H9 (cell line): ENCODE measurements around the gene ADAMTS2. TPM values are rescaled to one million over a fixed set of nuclear protein-coding genes. Genes with fewer than 3 reads are reported as not detected.
A peak's percentile ranks its signal among the peaks of the same experiment; 100 is the strongest.

Experiments used
- DNase-seq: peaks from one replicate; pipeline ENCODE4 v3.0.0-alpha.2; 2017
- H2AFZ ChIP-seq: one replicate; pipeline ENCODE4 v1.6.1; 2013; ENCODE audit warnings: mild to moderate bottlenecking, low read length, control low read depth, moderate library complexity
- H2AK5ac ChIP-seq: 2 replicates; pipeline ENCODE4 v1.6.1; 2013; ENCODE audit warnings: low read length, control low read depth, mixed read lengths; ENCODE audit not compliant: insufficient read length
- H2BK120ac ChIP-seq: one replicate; pipeline ENCODE4 v1.6.1; 2013; ENCODE audit warnings: low read depth, mild to moderate bottlenecking, low read length, control low read depth, inconsistent platforms; ENCODE audit not compliant: poor library complexity, severe bottlenecking
- H2BK12ac ChIP-seq: 2 replicates; pipeline ENCODE4 v1.6.1; 2013; ENCODE audit warnings: low read length, control low read depth, mixed read lengths, low read depth; ENCODE audit not compliant: insufficient read length
- H2BK15ac ChIP-seq: 2 replicates; pipeline ENCODE4 v1.6.1; 2013; ENCODE audit warnings: low read depth, low read length, control low read depth
- H2BK20ac ChIP-seq: one replicate; pipeline ENCODE4 v1.6.1; 2013; ENCODE audit warnings: low read depth, mild to moderate bottlenecking, low read length, control low read depth, inconsistent platforms; ENCODE audit not compliant: poor library complexity, severe bottlenecking
- H2BK5ac ChIP-seq: 2 replicates; pipeline ENCODE4 v1.6.1; 2013; ENCODE audit warnings: low read length, control low read depth, mixed read lengths; ENCODE audit not compliant: insufficient read length
- H3K14ac ChIP-seq: 2 replicates; pipeline ENCODE4 v1.6.1; 2013; ENCODE audit warnings: low read length, control low read depth; ENCODE audit not compliant: insufficient read depth
- H3K18ac ChIP-seq: 2 replicates; pipeline ENCODE4 v1.6.1; 2013; ENCODE audit warnings: low read depth, mild to moderate bottlenecking, mixed read lengths, low read length, control low read depth; ENCODE audit not compliant: insufficient read length
- H3K23ac ChIP-seq: 2 replicates; pipeline ENCODE4 v1.6.1; 2013; ENCODE audit warnings: low read length, control low read depth, mixed read lengths, low read depth; ENCODE audit not compliant: insufficient read length
- H3K23me2 ChIP-seq: 2 replicates; pipeline ENCODE4 v1.6.1; 2013; ENCODE audit warnings: low read depth, mild to moderate bottlenecking, mixed read lengths, low read length, control low read depth; ENCODE audit not compliant: insufficient read length, poor library complexity, severe bottlenecking
- H3K27ac ChIP-seq: 2 replicates; pipeline ENCODE4 v1.5.1; 2013; ENCODE audit warnings: low read length, control low read depth, mixed read lengths, low read depth; ENCODE audit not compliant: insufficient read length
- H3K27me3 ChIP-seq: 2 replicates; pipeline ENCODE4 v1.6.1; 2013; ENCODE audit warnings: low read length, control low read depth, inconsistent platforms; ENCODE audit not compliant: insufficient read depth
- H3K4ac ChIP-seq: 2 replicates; pipeline ENCODE4 v1.6.1; 2013; ENCODE audit warnings: low read depth, mild to moderate bottlenecking, control low read depth, inconsistent platforms, low read length, moderate library complexity
- H3K4me1 ChIP-seq: 2 replicates; pipeline ENCODE4 v1.6.1; 2013; ENCODE audit warnings: low read length, control low read depth, inconsistent platforms; ENCODE audit not compliant: insufficient read depth
- H3K4me2 ChIP-seq: 2 replicates; pipeline ENCODE4 v1.6.1; 2013; ENCODE audit warnings: low read length, control low read depth, mixed read lengths; ENCODE audit not compliant: insufficient read length, insufficient read depth
- H3K56ac ChIP-seq: 2 replicates; pipeline ENCODE4 v1.6.1; 2013; ENCODE audit warnings: low read depth, mild to moderate bottlenecking, mixed read lengths, low read length, control low read depth; ENCODE audit not compliant: insufficient read length
- H3K79me1 ChIP-seq: 2 replicates; pipeline ENCODE4 v1.6.1; 2013; ENCODE audit warnings: low read depth, mild to moderate bottlenecking, moderate library complexity, low read length, control low read depth, inconsistent platforms; ENCODE audit not compliant: insufficient read depth, poor library complexity, severe bottlenecking
- H3K79me2 ChIP-seq: 2 replicates; pipeline ENCODE4 v1.6.1; 2013; ENCODE audit warnings: low read length, control low read depth, inconsistent platforms; ENCODE audit not compliant: insufficient read depth
- H3K9ac ChIP-seq: 2 replicates; pipeline ENCODE4 v1.6.1; 2013; ENCODE audit warnings: low read length, control low read depth, mixed read lengths; ENCODE audit not compliant: insufficient read length; ENCODE audit errors: extremely low read depth
- H3K9me3 ChIP-seq: one replicate; pipeline ENCODE4 v1.6.1; 2013; ENCODE audit warnings: low read depth, low read length, inconsistent platforms; ENCODE audit not compliant: control insufficient read depth
- H3T11ph ChIP-seq: one replicate; pipeline ENCODE4 v1.6.1; 2013; ENCODE audit warnings: mild to moderate bottlenecking, low read length, control low read depth, inconsistent platforms
- H4K20me1 ChIP-seq: one replicate; pipeline ENCODE4 v1.6.1; 2013; ENCODE audit not compliant: control insufficient read depth, insufficient read length, insufficient read depth
- H4K5ac ChIP-seq: 2 replicates; pipeline ENCODE4 v1.6.1; 2013; ENCODE audit warnings: low read depth, mild to moderate bottlenecking, mixed read lengths, low read length, control low read depth; ENCODE audit not compliant: insufficient read length
- H4K8ac ChIP-seq: replicated peaks from 2 replicates; pipeline ENCODE4 v1.6.1; 2013; ENCODE audit warnings: low read length, control low read depth, mixed read lengths, low read depth; ENCODE audit not compliant: insufficient read length
- H4K91ac ChIP-seq: 2 replicates; pipeline ENCODE4 v1.6.1; 2013; ENCODE audit warnings: low read depth, mild to moderate bottlenecking, moderate library complexity, mixed read lengths, low read length, control low read depth; ENCODE audit not compliant: insufficient read length
- H3K27ac Mint-ChIP-seq, 3 experiments: 2 replicates in 2 of 3; 3 replicates in 1 of 3; pipeline ENCODE4 v1.8.0; 2020 to 2021; ENCODE audit warnings: mixed read lengths in 3 of 3, mild to moderate bottlenecking in 1 of 3, moderate library complexity in 1 of 3
- H3K27me3 Mint-ChIP-seq: 2 replicates; pipeline ENCODE4 v1.8.0; 2021; ENCODE audit warnings: low read depth, mild to moderate bottlenecking, moderate library complexity, mixed read lengths
- H3K36me3 Mint-ChIP-seq, 3 experiments: 2 replicates in 2 of 3; 3 replicates in 1 of 3; pipeline ENCODE4 v1.8.0; 2020 to 2021; ENCODE audit warnings: low read depth in 3 of 3, mixed read lengths in 3 of 3; ENCODE audit not compliant: insufficient read depth in 1 of 3
- H3K4me1 Mint-ChIP-seq, 2 experiments: 2 replicates each; pipeline ENCODE4 v1.8.0; 2020; ENCODE audit warnings: mixed read lengths in 2 of 2
- H3K4me3 Mint-ChIP-seq, 2 experiments: 2 replicates in 1 of 2; 3 replicates in 1 of 2; pipeline ENCODE4 v1.8.0; 2020 to 2021; ENCODE audit warnings: mild to moderate bottlenecking in 2 of 2, mixed read lengths in 2 of 2, moderate library complexity in 1 of 2
- H3K9me3 Mint-ChIP-seq, 2 experiments: 2 replicates in 1 of 2; 3 replicates in 1 of 2; pipeline ENCODE4 v1.8.0; 2020; ENCODE audit warnings: mild to moderate bottlenecking in 2 of 2, mixed read lengths in 2 of 2, moderate library complexity in 1 of 2
- WGBS: extraction: QIAGEN DNeasy Blood & Tissue Kit; methylation state at CpG from one replicate; pipeline ENCODE4 v1.1.7; 2013; ENCODE audit warnings: missing lambda C conversion rate, low lambda C conversion rate, mixed read lengths; ENCODE audit not compliant: insufficient read length; ENCODE audit errors: extremely low coverage; 5-methylcytosine and 5-hydroxymethylcytosine counted together
- total RNA-seq: library from RNA; stranded (reverse); gene quantifications from 2 replicates; pipeline ENCODE4 v1.2.1, GENCODE V29; 2021
- TF ChIP-seq, protein P1 (sequence below): fragments of 200-600 bp; sonication (generic); conservative IDR thresholded peaks from 3 replicates; pipeline ENCODE4 v1.8.0; 2021; ENCODE audit warnings: antibody characterized with exemption, mild to moderate bottlenecking

Gene ADAMTS2
- total RNA-seq, 1 experiment from 2014 or later = 5.4 TPM

DNA sequence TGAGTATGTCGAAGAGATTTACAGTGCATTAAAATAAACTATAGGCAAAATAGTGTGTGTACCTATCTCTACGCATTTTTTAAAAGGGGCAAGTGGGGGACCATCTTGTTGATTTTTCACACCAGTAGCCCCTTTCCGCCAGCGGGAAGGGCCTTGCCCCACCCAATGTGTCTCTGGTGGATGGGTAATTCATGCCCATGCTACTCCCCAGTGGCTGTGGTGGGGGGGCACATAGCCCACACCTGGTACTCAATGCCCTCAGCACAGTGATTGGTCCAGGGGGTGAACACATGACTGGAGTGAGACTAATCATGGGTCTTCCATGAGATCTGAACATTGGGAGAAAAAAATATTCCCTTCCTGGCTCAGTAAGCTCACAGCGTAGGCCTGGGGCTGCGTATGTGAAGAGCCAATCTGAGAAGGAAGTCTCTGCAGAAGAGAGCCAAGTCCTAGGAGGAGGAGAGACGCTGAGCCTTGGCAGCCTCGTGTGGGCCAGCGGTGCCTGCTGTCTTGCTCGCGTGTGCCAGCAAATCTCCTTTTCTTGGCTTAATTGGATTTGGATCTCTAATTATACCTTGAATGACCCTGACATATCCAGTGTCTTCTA, 103.4 kb downstream of the ADAMTS2 start:
- H3K4me3 Mint-ChIP-seq = no peak overlapping the region
- Histone ChIP-seq H3K56ac (no peak overlapping the region), H3K79me2 (no peaks in the 10 kb centered on the region), H4K20me1 (no peaks in the 10 kb centered on the region), H2BK5ac (no peak overlapping the region), H3K14ac (no peak overlapping the region), H2AK5ac (no peak overlapping the region), H4K5ac (no peak overlapping the region), H4K91ac (no peak overlapping the region), H2BK15ac (no peak overlapping the region), H3K4ac (no peak overlapping the region), H3K27ac (no peak overlapping the region), H2AFZ (no peak overlapping the region), H3T11ph (no peak overlapping the region), H2BK120ac (no peak overlapping the region), H3K18ac (no peak overlapping the region), H3K4me2 (no peak overlapping the region), H3K4me1 (peaks cover 4% of the 10 kb centered on the region; the same call in 1 of the 2 replicates), H3K23ac (no peak overlapping the region), H3K9ac (no peak overlapping the region), H3K79me1 (no peaks in the 10 kb centered on the region), H3K27me3 (no peaks in the 10 kb centered on the region), H2BK20ac (no peak overlapping the region), H4K8ac (no peak overlapping the region), H3K9me3 (no peaks in the 10 kb centered on the region), H2BK12ac (no peak overlapping the region), H3K23me2 (no peaks in the 10 kb centered on the region)
- H3K27me3 Mint-ChIP-seq = peaks cover 3% of the 10 kb centered on the region
- peaks cover 16 to 21% of the 10 kb centered on the region in 2 experiments for H3K9me3 Mint-ChIP-seq
- no CpG with 5 or more reads among the region's 11 CpGs for WGBS
- peaks cover 36 to 38% of the 10 kb centered on the region in 2 experiments for H3K4me1 Mint-ChIP-seq
- peaks cover 6 to 11% (median 7%) of the 10 kb centered on the region in 3 experiments for H3K36me3 Mint-ChIP-seq
- H3K27ac Mint-ChIP-seq = no peak overlapping the region
- DNase-seq = peak; percentile 19
- TF ChIP-seq, protein P1, sequence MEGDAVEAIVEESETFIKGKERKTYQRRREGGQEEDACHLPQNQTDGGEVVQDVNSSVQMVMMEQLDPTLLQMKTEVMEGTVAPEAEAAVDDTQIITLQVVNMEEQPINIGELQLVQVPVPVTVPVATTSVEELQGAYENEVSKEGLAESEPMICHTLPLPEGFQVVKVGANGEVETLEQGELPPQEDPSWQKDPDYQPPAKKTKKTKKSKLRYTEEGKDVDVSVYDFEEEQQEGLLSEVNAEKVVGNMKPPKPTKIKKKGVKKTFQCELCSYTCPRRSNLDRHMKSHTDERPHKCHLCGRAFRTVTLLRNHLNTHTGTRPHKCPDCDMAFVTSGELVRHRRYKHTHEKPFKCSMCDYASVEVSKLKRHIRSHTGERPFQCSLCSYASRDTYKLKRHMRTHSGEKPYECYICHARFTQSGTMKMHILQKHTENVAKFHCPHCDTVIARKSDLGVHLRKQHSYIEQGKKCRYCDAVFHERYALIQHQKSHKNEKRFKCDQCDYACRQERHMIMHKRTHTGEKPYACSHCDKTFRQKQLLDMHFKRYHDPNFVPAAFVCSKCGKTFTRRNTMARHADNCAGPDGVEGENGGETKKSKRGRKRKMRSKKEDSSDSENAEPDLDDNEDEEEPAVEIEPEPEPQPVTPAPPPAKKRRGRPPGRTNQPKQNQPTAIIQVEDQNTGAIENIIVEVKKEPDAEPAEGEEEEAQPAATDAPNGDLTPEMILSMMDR = no peak
